Lower leg skin (tissue), 3 donors: ENCODE measurements around the gene CARD11.

ENCODE experiments used
- CTCF ChIP-seq, 3 donors: fragments of 450-650 bp; IDR thresholded peaks; one replicate each; pipeline ENCODE4 v1.5.1; 2016; ENCODE audit warnings: antibody characterized with exemption in 3 of 3, mild to moderate bottlenecking in 3 of 3, moderate library complexity in 2 of 3
- POLR2A ChIP-seq, 2 donors: fragments of 450-650 bp; IDR thresholded peaks; one replicate each; pipeline ENCODE4 v1.6.1; 2016 to 2017; ENCODE audit warnings: antibody characterized with exemption in 2 of 2, mild to moderate bottlenecking in 1 of 2, moderate library complexity in 1 of 2

- TF ChIP-seq CTCF (IDR thresholded peaks at IDR 0.05) (no peak), POLR2A (IDR thresholded peaks at IDR 0.05) (no peak)
Observed at GRCh38 chr7:3074459-3074821, 30.8 kb upstream of the CARD11 start.
